GM23338 (cell line): Measurements from ENCODE around the gene TREM1. TPM values are rescaled to one million over a fixed set of nuclear protein-coding genes. Genes with fewer than 3 reads are reported as not detected.

Source experiments
- ATAC-seq: fragments of 200-7000 bp; cut with Tn5 transposase; 3 replicates; pipeline ENCODE4 v1.9.1; 2020
- DNase-seq: peaks from one replicate; pipeline ENCODE4 v3.0.0-alpha.2; 2015; ENCODE audit warnings: low spot score
- H2AFZ ChIP-seq: fragments of 200-600 bp; sonication (generic); 2 replicates; pipeline ENCODE4 v1.8.0; 2016; ENCODE audit warnings: antibody characterized with exemption, mild to moderate bottlenecking, moderate library complexity
- H3F3A ChIP-seq: fragments of 200-600 bp; sonication (generic); replicated peaks from 2 replicates; pipeline ENCODE4 v1.8.0; 2017; ENCODE audit warnings: antibody characterized with exemption, mixed run types, low read depth
- H3K27ac ChIP-seq: fragments of 200-600 bp; sonication (generic); 2 replicates; pipeline ENCODE4 v1.6.1; 2016; ENCODE audit warnings: low read depth
- H3K27me3 ChIP-seq: fragments of 200-600 bp; sonication (generic); 2 replicates; pipeline ENCODE4 v1.8.0; 2016; ENCODE audit warnings: mild to moderate bottlenecking, mixed run types, moderate library complexity; ENCODE audit not compliant: insufficient read depth
- H3K36me3 ChIP-seq: fragments of 200-600 bp; sonication (generic); 2 replicates; pipeline ENCODE4 v1.8.0; 2016; ENCODE audit warnings: mild to moderate bottlenecking; ENCODE audit not compliant: insufficient read depth
- H3K4me1 ChIP-seq: fragments of 200-600 bp; sonication (generic); 2 replicates; pipeline ENCODE4 v1.8.0; 2016; ENCODE audit warnings: mild to moderate bottlenecking, moderate library complexity; ENCODE audit not compliant: insufficient read depth
- H3K4me2 ChIP-seq: fragments of 200-600 bp; sonication (generic); 2 replicates; pipeline ENCODE4 v1.7.1; 2017; ENCODE audit warnings: mixed run types
- H3K4me3 ChIP-seq: fragments of 200-600 bp; sonication (generic); 2 replicates; pipeline ENCODE4 v1.6.1; 2016; ENCODE audit warnings: mixed run types
- H3K79me2 ChIP-seq: fragments of 200-600 bp; sonication (generic); replicated peaks from 2 replicates; pipeline ENCODE4 v1.8.0; 2017; ENCODE audit warnings: mild to moderate bottlenecking; ENCODE audit not compliant: insufficient read depth
- H3K9me2 ChIP-seq: fragments of 200-600 bp; sonication (generic); 2 replicates; pipeline ENCODE4 v1.8.0; 2017; ENCODE audit not compliant: insufficient read depth
- H4K20me1 ChIP-seq: fragments of 200-600 bp; sonication (generic); replicated peaks from 2 replicates; pipeline ENCODE4 v1.8.0; 2017; ENCODE audit warnings: mild to moderate bottlenecking; ENCODE audit not compliant: insufficient read depth
- H3K27ac Mint-ChIP-seq: 2 replicates; pipeline ENCODE4 v1.8.0; 2020; ENCODE audit warnings: inconsistent platforms, mild to moderate bottlenecking, moderate library complexity, mixed read lengths
- H3K27me3 Mint-ChIP-seq: 3 replicates; pipeline ENCODE4 v1.8.0; 2022; ENCODE audit warnings: low read depth, mild to moderate bottlenecking, moderate library complexity, mixed read lengths, inconsistent platforms; ENCODE audit not compliant: insufficient read depth, poor library complexity
- H3K36me3 Mint-ChIP-seq: 3 replicates; pipeline ENCODE4 v1.8.0; 2021; ENCODE audit warnings: low read depth, mild to moderate bottlenecking, inconsistent platforms, moderate library complexity, mixed read lengths
- H3K4me1 Mint-ChIP-seq: 3 replicates; pipeline ENCODE4 v1.8.0; 2020; ENCODE audit warnings: mild to moderate bottlenecking, inconsistent platforms, mixed read lengths
- H3K4me3 Mint-ChIP-seq: 3 replicates; pipeline ENCODE4 v1.8.0; 2021; ENCODE audit warnings: moderate library complexity, mild to moderate bottlenecking, inconsistent platforms, mixed read lengths
- H3K9me3 Mint-ChIP-seq: 3 replicates; pipeline ENCODE4 v1.8.0; 2020; ENCODE audit warnings: moderate library complexity, mild to moderate bottlenecking, inconsistent platforms, mixed read lengths
- CREB1 ChIP-seq: fragments of 250-450 bp; sonication (Bioruptor Pico); IDR thresholded peaks from 2 replicates; pipeline ENCODE4 v1.5.0; 2020; ENCODE audit warnings: low read depth, mild to moderate bottlenecking, moderate library complexity
- CTCF ChIP-seq, 2 experiments: fragments of 200-600 bp in 1 of 2; sonication (generic) in 1 of 2; conservative IDR thresholded peaks; 2 replicates each; pipeline versions ENCODE4 v1.5.1 to v1.6.1; 2016 to 2017; ENCODE audit warnings: antibody characterized with exemption in 2 of 2, low read depth in 2 of 2, mild to moderate bottlenecking in 2 of 2, moderate library complexity in 1 of 2
- EZH2 ChIP-seq: fragments of 200-600 bp; sonication (generic); IDR thresholded peaks from one replicate; pipeline ENCODE4 v1.8.0; 2017; ENCODE audit warnings: antibody characterized with exemption, mild to moderate bottlenecking, low read depth; ENCODE audit not compliant: unreplicated experiment
- EZH2phosphoT487 ChIP-seq: fragments of 200-600 bp; sonication (generic); IDR thresholded peaks from one replicate; pipeline ENCODE4 v1.8.1; 2018; ENCODE audit warnings: antibody characterized with exemption; ENCODE audit not compliant: unreplicated experiment
- JUNB ChIP-seq: IDR thresholded peaks from one replicate; pipeline ENCODE4 v1.6.1; 2016; ENCODE audit warnings: antibody characterized with exemption; ENCODE audit not compliant: unreplicated experiment
- NANOG ChIP-seq: IDR thresholded peaks from 2 replicates; pipeline ENCODE4 v1.6.1; 2016; ENCODE audit warnings: antibody characterized with exemption, borderline replicate concordance
- POLR2AphosphoS5 ChIP-seq: IDR thresholded peaks from 2 replicates; pipeline ENCODE4 v1.6.1; 2016; ENCODE audit warnings: antibody characterized with exemption, low read depth
- STAT1 ChIP-seq: IDR thresholded peaks from one replicate; pipeline ENCODE4 v1.6.1; 2016; ENCODE audit warnings: antibody characterized with exemption; ENCODE audit not compliant: unreplicated experiment
- ZNF114 ChIP-seq: fragments of 250-450 bp; sonication (Bioruptor Pico); IDR thresholded peaks from 2 replicates; pipeline ENCODE4 v1.5.0; 2020; ENCODE audit warnings: mild to moderate bottlenecking, moderate library complexity
- ZNF331 ChIP-seq: fragments of 250-450 bp; sonication (Bioruptor Pico); IDR thresholded peaks from 2 replicates; pipeline ENCODE4 v1.5.0; 2020; ENCODE audit warnings: low read depth, mild to moderate bottlenecking, moderate library complexity
- polyA plus RNA-seq: library from polyadenylated mRNA; unstranded; fragments of >200 nt; fragmentation: Nextera tagmentation; extraction: Ambion mirVana; gene quantifications from 2 replicates; pipeline ENCODE4 v1.2.1, GENCODE V29; 2016
- total RNA-seq: library from RNA; depleted of rRNA; stranded (reverse); fragments of >200 nt; shearing (Covaris generic); gene quantifications from 2 replicates; pipeline ENCODE4 v1.2.3, GENCODE V29; 2014
- TF ChIP-seq, protein P1 (sequence below): IDR thresholded peaks from one replicate; pipeline ENCODE4 v1.6.1; 2018; ENCODE audit warnings: antibody characterized with exemption; ENCODE audit not compliant: unreplicated experiment
- TF ChIP-seq, protein P2 (sequence below): IDR thresholded peaks from 2 replicates; pipeline ENCODE4 v1.6.1; 2016; ENCODE audit warnings: antibody characterized with exemption

Gene TREM1
- total and polyA plus RNA-seq, 2 experiments from 2014 or later, result not detected

GRCh38 chr6:41274256-41274655, 12.2 kb downstream of the TREM1 start (continued):
- TF ChIP-seq, protein P1, sequence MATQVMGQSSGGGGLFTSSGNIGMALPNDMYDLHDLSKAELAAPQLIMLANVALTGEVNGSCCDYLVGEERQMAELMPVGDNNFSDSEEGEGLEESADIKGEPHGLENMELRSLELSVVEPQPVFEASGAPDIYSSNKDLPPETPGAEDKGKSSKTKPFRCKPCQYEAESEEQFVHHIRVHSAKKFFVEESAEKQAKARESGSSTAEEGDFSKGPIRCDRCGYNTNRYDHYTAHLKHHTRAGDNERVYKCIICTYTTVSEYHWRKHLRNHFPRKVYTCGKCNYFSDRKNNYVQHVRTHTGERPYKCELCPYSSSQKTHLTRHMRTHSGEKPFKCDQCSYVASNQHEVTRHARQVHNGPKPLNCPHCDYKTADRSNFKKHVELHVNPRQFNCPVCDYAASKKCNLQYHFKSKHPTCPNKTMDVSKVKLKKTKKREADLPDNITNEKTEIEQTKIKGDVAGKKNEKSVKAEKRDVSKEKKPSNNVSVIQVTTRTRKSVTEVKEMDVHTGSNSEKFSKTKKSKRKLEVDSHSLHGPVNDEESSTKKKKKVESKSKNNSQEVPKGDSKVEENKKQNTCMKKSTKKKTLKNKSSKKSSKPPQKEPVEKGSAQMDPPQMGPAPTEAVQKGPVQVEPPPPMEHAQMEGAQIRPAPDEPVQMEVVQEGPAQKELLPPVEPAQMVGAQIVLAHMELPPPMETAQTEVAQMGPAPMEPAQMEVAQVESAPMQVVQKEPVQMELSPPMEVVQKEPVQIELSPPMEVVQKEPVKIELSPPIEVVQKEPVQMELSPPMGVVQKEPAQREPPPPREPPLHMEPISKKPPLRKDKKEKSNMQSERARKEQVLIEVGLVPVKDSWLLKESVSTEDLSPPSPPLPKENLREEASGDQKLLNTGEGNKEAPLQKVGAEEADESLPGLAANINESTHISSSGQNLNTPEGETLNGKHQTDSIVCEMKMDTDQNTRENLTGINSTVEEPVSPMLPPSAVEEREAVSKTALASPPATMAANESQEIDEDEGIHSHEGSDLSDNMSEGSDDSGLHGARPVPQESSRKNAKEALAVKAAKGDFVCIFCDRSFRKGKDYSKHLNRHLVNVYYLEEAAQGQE, result no peak
- TF ChIP-seq ZNF331, result no peak

GRCh38 chr6:41273714-41274113, 12.8 kb downstream of the TREM1 start:
- Mint-ChIP-seq H3K9me3 (peaks cover 7% of the 10 kb centered on the region; the same call in 2 of the 3 replicates), H3K36me3 (no peaks in the 10 kb centered on the region; the same call in 2 of the 3 replicates), H3K27ac (no peak overlapping the region), H3K4me3 (no peak overlapping the region), H3K4me1 (0 out of 3 replicates have a peak, but pooled peaks cover 2% of the 10 kb centered on the region), H3K27me3 (peaks cover 5% of the 10 kb centered on the region)
- H2AFZ ChIP-seq, result no peak overlapping the region
- no peaks in the 10 kb centered on the region for H3K27me3 ChIP-seq
- ATAC-seq (peak; percentile 71), DNase-seq (peak; percentile 17)
- H3K4me3 ChIP-seq, result no peak overlapping the region
- no peaks in the 10 kb centered on the region for H3F3A ChIP-seq
- peaks cover 9% of the 10 kb centered on the region; the same call in 1 of the 2 replicates for H3K9me2 ChIP-seq
- H3K4me1 ChIP-seq, result no peaks in the 10 kb centered on the region
- H3K4me2 ChIP-seq, result no peak overlapping the region
- no peaks in the 10 kb centered on the region for H3K79me2 ChIP-seq
- no peaks in the 10 kb centered on the region for H4K20me1 ChIP-seq
- no peaks in the 10 kb centered on the region for H3K36me3 ChIP-seq
- no peak overlapping the region for H3K27ac ChIP-seq
- TF ChIP-seq CTCF (conservative IDR thresholded peaks at IDR 0.05; ENCODE audit: low read depth in 2 of 2) (no peak), CREB1 (CRISPR knock-in tag) (no peak), STAT1 (no peak), ZNF114 (CRISPR knock-in tag) (no peak), ZNF331 (no peak), EZH2 (no peak), POLR2AphosphoS5 (no peak), JUNB (no peak), EZH2phosphoT487 (no peak), NANOG (no peak)
- TF ChIP-seq, protein P2, sequence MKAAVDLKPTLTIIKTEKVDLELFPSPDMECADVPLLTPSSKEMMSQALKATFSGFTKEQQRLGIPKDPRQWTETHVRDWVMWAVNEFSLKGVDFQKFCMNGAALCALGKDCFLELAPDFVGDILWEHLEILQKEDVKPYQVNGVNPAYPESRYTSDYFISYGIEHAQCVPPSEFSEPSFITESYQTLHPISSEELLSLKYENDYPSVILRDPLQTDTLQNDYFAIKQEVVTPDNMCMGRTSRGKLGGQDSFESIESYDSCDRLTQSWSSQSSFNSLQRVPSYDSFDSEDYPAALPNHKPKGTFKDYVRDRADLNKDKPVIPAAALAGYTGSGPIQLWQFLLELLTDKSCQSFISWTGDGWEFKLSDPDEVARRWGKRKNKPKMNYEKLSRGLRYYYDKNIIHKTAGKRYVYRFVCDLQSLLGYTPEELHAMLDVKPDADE, result no peak
- TF ChIP-seq, protein P1, result no peak
